Activated naive CD4-positive, alpha-beta T cell treated with anti-CD3 and anti-CD28 coated beads for 36 hours (primary cell): ENCODE measurements around the gene FOXN3. TPM values are rescaled to one million over a fixed set of nuclear protein-coding genes. Genes with fewer than 3 reads are reported as not detected.
A peak's percentile ranks its signal among the peaks of the same experiment; 100 is the strongest.

Experiments used
- CTCF ChIA-PET: fragments of 350-600 bp; sonication (Branson Sonifier 250); formaldehyde crosslinking; loops from one replicate; lab custom pipeline; 2021; ENCODE audit warnings: antibody characterized with exemption; lab: Charles Lee
- DNase-seq: peaks from one replicate; pipeline ENCODE4 v3.0.0-alpha.2; 2020
- H3K27ac Mint-ChIP-seq: one replicate; pipeline ENCODE4 v1.8.0; 2021; ENCODE audit warnings: mild to moderate bottlenecking, mixed read lengths
- H3K27me3 Mint-ChIP-seq: one replicate; pipeline ENCODE4 v1.8.0; 2021; ENCODE audit warnings: low read depth, mixed read lengths
- H3K36me3 Mint-ChIP-seq: one replicate; pipeline ENCODE4 v1.8.0; 2021; ENCODE audit warnings: low read depth, mixed read lengths
- H3K4me1 Mint-ChIP-seq: one replicate; pipeline ENCODE4 v1.8.0; 2021; ENCODE audit warnings: low read depth, mixed read lengths
- H3K4me3 Mint-ChIP-seq: one replicate; pipeline ENCODE4 v1.8.0; 2021; ENCODE audit warnings: mild to moderate bottlenecking, moderate library complexity, mixed read lengths
- H3K9me3 Mint-ChIP-seq: one replicate; pipeline ENCODE4 v1.8.0; 2021; ENCODE audit warnings: mixed read lengths
- intact Hi-C: fragments of 100-400 bp; cut with micrococcal nuclease; formaldehyde crosslinking; loops from one replicate; pipeline ENCODE4 v1.15.1; 2023
- total RNA-seq, 2 experiments: library from RNA; stranded (reverse); gene quantifications; one replicate each; pipeline ENCODE4 v1.2.3, GENCODE V29; 2021

FOXN3 gene
- total RNA-seq, 2 experiments from 2014 or later, result 64.6 to 65.0 TPM

DNA sequence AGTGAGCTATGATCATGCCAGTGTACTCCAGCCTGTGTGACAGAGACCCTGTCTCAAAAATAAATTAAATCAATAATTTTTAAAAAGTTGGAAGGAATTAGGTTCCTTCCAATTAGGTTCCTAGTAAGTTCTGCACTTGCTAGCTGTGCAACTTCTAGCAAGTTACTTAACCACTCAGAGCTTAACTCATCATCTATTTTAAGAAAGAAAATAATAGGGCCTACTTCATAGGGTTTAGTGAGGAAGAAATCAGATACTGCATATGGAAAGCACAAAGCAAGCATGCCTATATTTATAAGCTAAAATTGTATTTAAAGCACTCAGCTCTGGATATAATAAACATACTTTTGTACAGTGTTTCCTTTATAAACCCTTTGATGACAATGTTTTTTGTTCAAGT is 10.7 kb downstream of the FOXN3 start:
- Mint-ChIP-seq H3K9me3 (no peaks in the 10 kb centered on the region), H3K4me3 (no peak overlapping the region), H3K27ac (no peak overlapping the region), H3K27me3 (no peaks in the 10 kb centered on the region), H3K4me1 (peaks cover 73% of the 10 kb centered on the region), H3K36me3 (peaks cover 47% of the 10 kb centered on the region)
- intact Hi-C loops, result loop anchor here (2.0 kb wide), 1 partner anchor 42 kb away; no protein-coding TSS in a partner anchor
- CTCF ChIA-PET, result interaction anchor here (1.1 kb wide), 1 partner anchor 126 kb away, joined by 3 read pairs; no protein-coding TSS in a partner anchor
- no peak for DNase-seq

- H3K36me3 Mint-ChIP-seq, result peaks cover 40% of the 10 kb centered on the region
- CTCF ChIA-PET, result interaction anchor here (1.1 kb wide), 1 partner anchor 127 kb away, joined by 3 read pairs; no protein-coding TSS in a partner anchor
- H3K9me3 Mint-ChIP-seq, result no peaks in the 10 kb centered on the region
- H3K4me1 Mint-ChIP-seq, result peaks cover 71% of the 10 kb centered on the region
- no peak for DNase-seq
- no peak overlapping the region for H3K4me3 Mint-ChIP-seq
- H3K27ac Mint-ChIP-seq, result no peak overlapping the region
- intact Hi-C loops, result loop anchor here (2.0 kb wide), 1 partner anchor 41 kb away; no protein-coding TSS in a partner anchor
- no peaks in the 10 kb centered on the region for H3K27me3 Mint-ChIP-seq
These were observed 11.3 kb downstream of the FOXN3 start for GRCh38 chr14:89405712-89406111.

DNA sequence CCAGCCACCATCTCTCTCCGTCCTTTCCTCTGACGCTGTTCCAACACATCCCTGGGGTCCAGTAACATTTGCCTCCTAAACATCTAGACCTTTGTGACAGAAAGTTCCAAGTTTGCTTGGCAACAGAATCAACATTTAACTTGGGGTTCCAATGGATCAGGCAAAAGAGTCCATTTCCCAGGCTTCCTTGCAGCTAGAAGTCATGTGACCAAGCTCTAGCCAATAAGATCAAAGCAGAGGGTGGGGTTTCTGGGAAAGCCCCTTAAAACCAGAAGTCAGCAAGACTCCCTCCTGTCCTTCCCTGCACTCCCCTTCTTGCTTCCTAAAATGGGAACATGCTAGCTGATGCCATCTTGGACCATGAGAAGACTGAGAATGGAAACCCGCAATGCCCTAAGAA is 14.7 kb downstream of the FOXN3 start:
- DNase-seq, result no peak
- Mint-ChIP-seq H3K4me3 (no peak overlapping the region), H3K4me1 (peaks cover 66% of the 10 kb centered on the region), H3K9me3 (no peaks in the 10 kb centered on the region), H3K36me3 (peaks cover 28% of the 10 kb centered on the region), H3K27me3 (no peaks in the 10 kb centered on the region), H3K27ac (no peak overlapping the region)
- intact Hi-C loops, result no loop called here
- CTCF ChIA-PET, result interaction anchor here (1.0 kb wide), 1 partner anchor 85 kb away, joined by 3 read pairs; no protein-coding TSS in a partner anchor

DNA sequence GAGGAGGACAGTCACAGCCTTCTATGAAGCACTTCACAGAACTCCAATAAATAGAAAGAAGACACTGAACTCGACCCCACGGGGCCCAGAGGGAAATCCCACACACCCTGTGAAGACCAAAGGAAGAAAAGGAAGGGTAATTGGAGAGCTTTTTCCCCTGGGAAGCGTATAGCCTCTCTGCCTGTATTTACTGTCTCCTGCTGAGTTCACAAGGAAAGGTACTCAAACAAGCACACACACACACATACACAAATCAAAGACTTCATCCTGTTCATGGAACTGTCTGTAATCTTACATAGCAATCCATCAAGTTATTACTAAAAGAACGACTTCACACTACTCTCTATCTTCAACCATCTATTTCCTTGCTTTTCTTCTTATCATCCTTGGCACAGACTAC is 15.3 kb downstream of the FOXN3 start:
- intact Hi-C loops, result no loop called here
- H3K4me1 Mint-ChIP-seq, result peaks cover 59% of the 10 kb centered on the region
- peaks cover 28% of the 10 kb centered on the region for H3K36me3 Mint-ChIP-seq
- no peak for DNase-seq
- no peak overlapping the region for H3K27ac Mint-ChIP-seq
- CTCF ChIA-PET, result no interaction called here
- no peak overlapping the region for H3K4me3 Mint-ChIP-seq
- H3K27me3 Mint-ChIP-seq, result no peaks in the 10 kb centered on the region
- peaks cover 1% of the 10 kb centered on the region for H3K9me3 Mint-ChIP-seq

DNA sequence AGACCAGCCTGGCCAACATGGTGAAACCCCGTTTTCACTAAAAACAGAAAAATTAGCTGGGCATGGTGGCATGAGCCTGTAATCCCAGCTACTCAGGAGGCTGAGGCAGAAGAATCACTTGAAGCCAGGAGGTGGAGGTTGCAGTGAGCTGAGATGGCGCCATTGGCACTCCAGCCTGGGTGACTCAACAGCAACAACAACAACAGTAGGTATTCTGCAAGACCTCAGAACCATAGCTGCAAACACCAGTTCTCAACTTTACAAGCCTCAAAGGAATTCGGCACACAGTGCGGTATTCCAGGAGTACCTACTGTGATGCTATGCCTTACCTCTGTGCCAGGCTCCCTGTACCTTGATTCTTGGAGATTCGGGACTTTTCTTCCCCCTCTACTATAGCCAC is 15.8 kb downstream of the FOXN3 start:
- CTCF ChIA-PET, result no interaction called here
- intact Hi-C loops, result no loop called here
- H3K27me3 Mint-ChIP-seq, result no peaks in the 10 kb centered on the region
- no peak overlapping the region for H3K27ac Mint-ChIP-seq
- DNase-seq, result no peak
- peaks cover 1% of the 10 kb centered on the region for H3K9me3 Mint-ChIP-seq
- peaks cover 57% of the 10 kb centered on the region for H3K4me1 Mint-ChIP-seq
- H3K36me3 Mint-ChIP-seq, result peaks cover 28% of the 10 kb centered on the region
- H3K4me3 Mint-ChIP-seq, result no peak overlapping the region

DNA sequence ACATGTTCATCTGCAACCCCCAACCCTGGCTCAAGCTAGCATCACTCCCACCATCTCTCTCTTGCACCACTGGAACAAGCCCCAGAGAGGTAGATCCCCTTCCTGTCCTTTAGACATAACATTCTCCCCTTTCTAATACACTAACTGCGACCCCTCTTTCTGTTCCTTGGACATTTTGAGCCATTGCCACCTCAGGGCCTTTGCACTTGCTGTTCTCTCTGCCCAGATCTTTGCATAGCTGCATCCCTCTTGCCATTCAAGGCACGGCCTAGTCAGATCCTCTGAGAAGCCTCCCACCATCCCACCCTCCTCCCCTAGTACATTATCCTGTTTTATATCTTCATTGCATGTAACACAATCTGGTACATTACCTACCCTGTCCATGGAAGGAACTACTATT is 16.5 kb downstream of the FOXN3 start:
- H3K27me3 Mint-ChIP-seq, result no peaks in the 10 kb centered on the region
- H3K36me3 Mint-ChIP-seq, result peaks cover 26% of the 10 kb centered on the region
- CTCF ChIA-PET, result interaction anchor here (0.6 kb wide), 1 partner anchor 63 kb away, joined by 4 read pairs; no protein-coding TSS in a partner anchor

GRCh38 chr14:89399594-89400068 is 17.4 kb downstream of the FOXN3 start:
- Mint-ChIP-seq H3K4me3 (no peak overlapping the region), H3K9me3 (peaks cover 1% of the 10 kb centered on the region), H3K4me1 (peaks cover 65% of the 10 kb centered on the region), H3K27ac (no peak overlapping the region), H3K27me3 (no peaks in the 10 kb centered on the region), H3K36me3 (peaks cover 17% of the 10 kb centered on the region)
- CTCF ChIA-PET, result no interaction called here
- intact Hi-C loops, result no loop called here
- no peak for DNase-seq

More for the DNA sequence above, 16.5 kb downstream of the FOXN3 start:
- peaks cover 64% of the 10 kb centered on the region for H3K4me1 Mint-ChIP-seq
- intact Hi-C loops, result no loop called here
- DNase-seq, result no peak
- no peak overlapping the region for H3K27ac Mint-ChIP-seq
- H3K4me3 Mint-ChIP-seq, result no peak overlapping the region
- H3K9me3 Mint-ChIP-seq, result peaks cover 1% of the 10 kb centered on the region

GRCh38 chr14:89399157-89399556 is 17.9 kb downstream of the FOXN3 start:
- H3K27ac Mint-ChIP-seq, result no peak overlapping the region
- H3K4me3 Mint-ChIP-seq, result no peak overlapping the region
- DNase-seq, result no peak
- peaks cover 1% of the 10 kb centered on the region for H3K9me3 Mint-ChIP-seq
- CTCF ChIA-PET, result no interaction called here
- peaks cover 17% of the 10 kb centered on the region for H3K36me3 Mint-ChIP-seq
- no peaks in the 10 kb centered on the region for H3K27me3 Mint-ChIP-seq
- intact Hi-C loops, result no loop called here
- peaks cover 69% of the 10 kb centered on the region for H3K4me1 Mint-ChIP-seq

DNA sequence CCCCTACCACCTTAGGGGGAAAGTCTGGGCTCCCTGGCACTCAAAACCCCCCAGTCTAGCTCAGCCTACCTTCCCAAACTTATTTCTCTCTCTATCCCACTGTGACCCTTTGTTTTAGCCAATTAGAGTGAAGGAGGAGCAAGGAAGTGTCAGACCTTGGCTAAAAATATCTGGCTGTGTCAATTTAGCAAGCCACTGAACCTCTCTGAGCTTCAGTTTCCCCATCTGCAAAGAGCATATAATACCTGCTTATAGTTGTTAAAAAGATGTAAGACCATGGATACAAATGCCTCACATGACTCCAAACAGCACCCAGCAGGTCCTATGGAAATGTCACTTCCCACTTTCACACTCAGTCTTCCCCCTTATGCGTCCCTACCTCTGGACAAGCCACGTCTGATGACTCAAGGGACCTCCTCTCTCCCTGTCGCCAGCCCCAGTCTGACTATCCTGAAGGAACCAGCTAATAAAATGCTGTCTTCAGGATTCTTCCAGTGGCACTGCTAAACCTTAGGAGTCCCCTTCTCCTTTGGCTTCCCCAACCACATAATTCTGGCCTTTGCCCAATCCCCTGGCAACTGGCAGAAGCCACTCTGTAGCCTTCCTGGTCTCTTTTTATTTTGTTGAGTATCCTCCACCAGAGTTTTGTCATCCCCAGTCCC is 19.3 kb downstream of the FOXN3 start:
- Mint-ChIP-seq H3K27ac (no peak overlapping the region), H3K27me3 (no peaks in the 10 kb centered on the region), H3K4me1 (peaks cover 71% of the 10 kb centered on the region), H3K36me3 (peaks cover 10% of the 10 kb centered on the region), H3K4me3 (no peak overlapping the region), H3K9me3 (peaks cover 1% of the 10 kb centered on the region)
- CTCF ChIA-PET, result interaction anchor here (0.9 kb wide), 1 partner anchor 356 kb away, joined by 3 read pairs; no protein-coding TSS in a partner anchor
- intact Hi-C loops, result no loop called here
- DNase-seq, result no peak

DNA sequence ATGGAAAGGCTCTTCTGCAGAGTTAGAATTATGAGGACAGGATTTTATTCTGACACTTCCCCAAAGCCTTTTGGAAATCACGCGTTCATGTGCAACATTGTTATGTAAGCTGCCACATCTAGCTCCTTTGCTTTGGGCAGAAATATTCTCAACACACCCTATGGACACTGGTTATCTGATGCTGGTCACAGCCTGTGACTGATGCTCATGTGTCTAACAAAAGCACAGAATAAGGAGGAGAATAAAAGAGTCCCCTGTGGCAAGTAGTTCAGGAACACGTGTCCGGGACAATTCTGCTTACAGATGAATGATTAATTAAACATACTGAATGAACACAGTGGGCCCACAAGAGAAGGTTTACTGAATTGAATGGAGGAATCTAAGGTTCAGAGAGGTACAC is 22.1 kb downstream of the FOXN3 start:
- intact Hi-C loops, result no loop called here

GRCh38 chr14:89393222-89393745 is 23.7 kb downstream of the FOXN3 start:
- Mint-ChIP-seq H3K4me3 (no peak overlapping the region), H3K4me1 (peaks cover 52% of the 10 kb centered on the region), H3K36me3 (peaks cover 2% of the 10 kb centered on the region), H3K27me3 (no peaks in the 10 kb centered on the region), H3K9me3 (peaks cover 1% of the 10 kb centered on the region), H3K27ac (peak overlapping the region; percentile 10)
- CTCF ChIA-PET, result no interaction called here
- intact Hi-C loops, result no loop called here
- no peak for DNase-seq

More for the DNA sequence above, 22.1 kb downstream of the FOXN3 start:
- CTCF ChIA-PET, result interaction anchor here (1.2 kb wide), 1 partner anchor 11 kb away, joined by 4 read pairs; no protein-coding TSS in a partner anchor
- Mint-ChIP-seq H3K27me3 (no peaks in the 10 kb centered on the region), H3K9me3 (peaks cover 1% of the 10 kb centered on the region), H3K36me3 (peaks cover 2% of the 10 kb centered on the region), H3K27ac (no peak overlapping the region), H3K4me1 (peaks cover 61% of the 10 kb centered on the region), H3K4me3 (no peak overlapping the region)
- no peak for DNase-seq

DNA sequence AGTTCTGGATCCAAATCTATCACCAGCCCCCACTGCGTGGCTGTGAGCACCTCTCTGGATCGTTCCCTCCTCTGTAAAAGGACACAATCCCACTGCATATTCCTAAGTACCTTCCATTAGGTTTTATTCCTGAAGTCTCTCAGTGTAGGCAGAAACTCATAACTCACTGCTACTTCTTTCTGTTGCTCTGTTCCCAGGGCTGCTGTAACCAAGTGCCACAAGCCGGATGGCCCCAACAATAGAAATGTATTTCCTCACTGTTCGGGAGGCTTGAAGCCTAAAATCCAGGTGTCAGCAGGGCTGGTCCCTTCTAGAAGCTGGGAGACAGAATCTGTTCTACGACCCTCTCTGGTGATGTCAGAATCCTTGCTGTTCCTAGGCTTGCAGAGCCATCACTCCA is 24.9 kb downstream of the FOXN3 start:
- Mint-ChIP-seq H3K4me3 (no peak overlapping the region), H3K9me3 (peaks cover 1% of the 10 kb centered on the region), H3K36me3 (peaks cover 2% of the 10 kb centered on the region), H3K27ac (no peak overlapping the region), H3K4me1 (peaks cover 50% of the 10 kb centered on the region), H3K27me3 (no peaks in the 10 kb centered on the region)
- DNase-seq, result no peak
- CTCF ChIA-PET, result interaction anchor here (0.7 kb wide), 1 partner anchor 409 kb away, joined by 10 read pairs; no protein-coding TSS in a partner anchor
- intact Hi-C loops, result no loop called here
